A549 (cell line): ENCODE measurements around the gene HSP90B1. TPM values are rescaled to one million over a fixed set of nuclear protein-coding genes. Genes with fewer than 3 reads are reported as not detected.

Experiments used
- ATAC-seq, 2 experiments: fragments of 200-7000 bp in 1 of 2; fragments of >200 bp in 1 of 2; cut with Nextera tagmentation in 1 of 2; cut with Tn5 transposase in 1 of 2; 3 replicates each; pipeline versions ENCODE4 v1.8.0 to v1.9.1; 2018 to 2020; ENCODE audit warnings: mild to moderate bottlenecking in 1 of 2, moderate library complexity in 1 of 2
- CTCF ChIA-PET: fragments of 300-600 bp; sonication (Branson Sonifier 250); formaldehyde crosslinking; extraction: SDS; loops from one replicate; lab custom pipeline; 2021; ENCODE audit warnings: antibody characterized with exemption, inconsistent platforms; lab: Yijun Ruan, JAX
- POLR2A ChIA-PET: fragments of 350-600 bp; formaldehyde crosslinking; extraction: SDS; loops from one replicate; lab custom pipeline; 2021; ENCODE audit warnings: antibody characterized with exemption, inconsistent platforms; lab: Yijun Ruan, JAX
- DNase-seq, 2 experiments: peaks; one replicate each; pipeline versions ENCODE4 v3.0.0 to v3.0.0-alpha.2; 2011 to 2016; ENCODE audit warnings: low read depth in 1 of 2, low spot score in 1 of 2
- FAIRE-seq: peaks from 2 replicates; lab custom pipeline; 2011; peaks lifted over from hg19 to GRCh38; lab: Jason Lieb, UNC
- H3K27ac ChIP-seq, 2 experiments: fragments of >200 bp; sonication (Bioruptor Twin); formaldehyde crosslinking; 3 replicates each; pipeline ENCODE4 v1.5.1; 2016 to 2017
- H3K4me1 ChIP-seq: fragments of >200 bp; sonication (Bioruptor Twin); formaldehyde crosslinking; 3 replicates; pipeline ENCODE4 v1.6.1; 2016
- H3K4me2 ChIP-seq: fragments of >200 bp; sonication (Bioruptor Twin); formaldehyde crosslinking; 3 replicates; pipeline ENCODE4 v1.6.1; 2016
- H3K4me3 ChIP-seq: fragments of >200 bp; sonication (Bioruptor Twin); formaldehyde crosslinking; 3 replicates; pipeline ENCODE4 v1.5.1; 2016
- H3K9me3 ChIP-seq: fragments of >200 bp; sonication (Bioruptor Twin); formaldehyde crosslinking; 3 replicates; pipeline ENCODE4 v1.6.1; 2016
- CBX2 ChIP-seq: fragments of 200-600 bp; sonication (generic); IDR thresholded peaks from 2 replicates; pipeline ENCODE4 v1.6.1; 2016; ENCODE audit warnings: low read depth, mild to moderate bottlenecking, borderline replicate concordance
- CBX8 ChIP-seq: fragments of 200-600 bp; sonication (generic); IDR thresholded peaks from 2 replicates; pipeline ENCODE4 v1.6.1; 2016
- EHF ChIP-seq: fragments of 250-450 bp; sonication (Bioruptor Pico); IDR thresholded peaks from 2 replicates; pipeline ENCODE4 v1.5.0; 2020; ENCODE audit warnings: mild to moderate bottlenecking
- ESRRA ChIP-seq: fragments of 150-350 bp; IDR thresholded peaks from 2 replicates; pipeline ENCODE4 v1.6.1; 2014; ENCODE audit warnings: mild to moderate bottlenecking, low read length, borderline replicate concordance
- FOSL2 ChIP-seq, 2 experiments: fragments of 450-650 bp in 1 of 2; fragments of >200 bp in 1 of 2; sonication (Bioruptor Twin) in 1 of 2; formaldehyde crosslinking; IDR thresholded peaks; 2 replicates each; pipeline versions ENCODE4 v1.5.0 to v1.6.1; 2016 to 2020; ENCODE audit warnings: mild to moderate bottlenecking in 1 of 2, moderate library complexity in 1 of 2
- HOXB13 ChIP-seq: fragments of 250-450 bp; sonication (Bioruptor Pico); IDR thresholded peaks from 2 replicates; pipeline ENCODE4 v1.5.0; 2020; ENCODE audit warnings: low read depth, mild to moderate bottlenecking, moderate library complexity
- JUNB ChIP-seq: fragments of >200 bp; sonication (Bioruptor Twin); formaldehyde crosslinking; IDR thresholded peaks from 2 replicates; pipeline ENCODE4 v1.6.1; 2016
- KDM1A ChIP-seq: fragments of 200-600 bp; sonication (generic); IDR thresholded peaks from 2 replicates; pipeline ENCODE4 v1.6.1; 2016; ENCODE audit warnings: low read depth, mild to moderate bottlenecking
- KDM5A ChIP-seq: fragments of 200-600 bp; sonication (generic); IDR thresholded peaks from 2 replicates; pipeline ENCODE4 v1.6.1; 2016; ENCODE audit warnings: antibody characterized with exemption, mild to moderate bottlenecking
- MAFK ChIP-seq: fragments of 450-650 bp; IDR thresholded peaks from 2 replicates; pipeline ENCODE4 v1.6.1; 2014; ENCODE audit not compliant: partially characterized antibody
- MAZ ChIP-seq: fragments of 150-350 bp; IDR thresholded peaks from 2 replicates; pipeline ENCODE4 v1.6.1; 2014; ENCODE audit warnings: antibody characterized with exemption, low read depth, low read length, borderline replicate concordance
- RFX5 ChIP-seq: fragments of 450-650 bp; IDR thresholded peaks from 2 replicates; pipeline ENCODE4 v1.7.1; 2014; ENCODE audit warnings: antibody characterized with exemption, mild to moderate bottlenecking, moderate library complexity
- TFCP2L1 ChIP-seq: fragments of 250-450 bp; sonication (Bioruptor Pico); IDR thresholded peaks from 2 replicates; pipeline ENCODE4 v1.5.0; 2021; ENCODE audit warnings: mild to moderate bottlenecking
- TP53 ChIP-seq: fragments of 250-450 bp; sonication (Bioruptor Pico); IDR thresholded peaks from 2 replicates; pipeline ENCODE4 v1.5.0; 2021; ENCODE audit warnings: mild to moderate bottlenecking, moderate library complexity
- ZC3H11A ChIP-seq: fragments of 450-650 bp; IDR thresholded peaks from 2 replicates; pipeline ENCODE4 v1.6.1; 2014; ENCODE audit warnings: antibody characterized with exemption, mild to moderate bottlenecking
- ZSCAN20 ChIP-seq: fragments of 250-450 bp; sonication (Bioruptor Pico); IDR thresholded peaks from 2 replicates; pipeline ENCODE4 v1.8.0; 2022; ENCODE audit warnings: mild to moderate bottlenecking, moderate library complexity
- WGBS: methylation state at CpG from one replicate; pipeline ENCODE4 v1.1.6; 2017; ENCODE audit errors: missing lambda C conversion rate; 5-methylcytosine and 5-hydroxymethylcytosine counted together
- polyA plus RNA-seq, 4 experiments: library from polyadenylated mRNA; depleted of rRNA in 3 of 4; stranded (reverse); fragments of >200 nt; fragmentation: RNase III in 1 of 4; extraction: RNeasy Plus Mini Kit Qiagen cat#74134 plus additional on column Dnase treatment in 1 of 4; gene quantifications; 2 replicates in 3 of 4; 3 replicates in 1 of 4; pipeline ENCODE4 v1.2.3, GENCODE V29; 2011 to 2017
- TF ChIP-seq, protein P1 (sequence below): fragments of 250-450 bp; sonication (Bioruptor Pico); IDR thresholded peaks from 2 replicates; pipeline ENCODE4 v1.5.0; 2021; ENCODE audit warnings: mild to moderate bottlenecking, moderate library complexity, borderline replicate concordance
- TF ChIP-seq, protein P2 (sequence below): fragments of >200 bp; sonication (Bioruptor Twin); formaldehyde crosslinking; IDR thresholded peaks from 3 replicates; pipeline ENCODE4 v1.5.1; 2016
- TF ChIP-seq, protein P3 (sequence below): IDR thresholded peaks from 2 replicates; pipeline ENCODE4 v1.6.1; 2012; ENCODE audit warnings: low read depth, borderline replicate concordance
- TF ChIP-seq, protein P4 (sequence below): fragments of >200 bp; sonication (Bioruptor Twin); formaldehyde crosslinking; IDR thresholded peaks from 2 replicates; pipeline ENCODE4 v1.6.1; 2016
- TF ChIP-seq, protein P5 (sequence below): fragments of 450-650 bp; IDR thresholded peaks from 2 replicates; pipeline ENCODE4 v1.6.1; 2014; ENCODE audit warnings: antibody characterized with exemption

HSP90B1 gene
- polyA plus RNA-seq, 2 of the 4 experiments (the other 2 are of a cell fraction), result 624 to 915 TPM

DNA sequence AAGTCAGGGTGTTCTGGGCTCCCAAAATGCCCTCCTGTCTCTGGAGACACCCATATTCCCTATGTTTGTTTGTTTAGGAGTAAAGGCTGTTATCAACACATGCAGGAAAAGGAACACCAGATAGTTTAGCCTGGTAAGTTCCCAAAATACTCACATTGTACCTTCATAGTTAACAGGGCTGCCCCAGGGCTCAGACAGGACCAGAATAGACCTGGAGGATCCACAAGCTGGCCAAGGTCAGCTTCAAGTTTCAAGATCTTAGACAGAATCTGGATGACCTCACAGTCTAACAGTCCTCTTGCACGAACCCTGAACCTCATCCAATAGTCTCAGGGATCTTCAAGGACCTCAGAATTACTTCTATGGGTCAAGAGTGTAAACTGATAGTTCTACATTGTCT is 18.1 kb upstream of the HSP90B1 start:
- POLR2A ChIA-PET, result no interaction called here
- Histone ChIP-seq H3K4me2 (no peak overlapping the region), H3K4me1 (no peaks in the 10 kb centered on the region), H3K4me3 (no peak overlapping the region), H3K9me3 (peaks cover 1% of the 10 kb centered on the region; the same call in 2 of the 3 replicates), H3K27ac (no peak overlapping the region)
- no peak for FAIRE-seq
- TF ChIP-seq CBX2, result no peak
- TF ChIP-seq, protein P1, sequence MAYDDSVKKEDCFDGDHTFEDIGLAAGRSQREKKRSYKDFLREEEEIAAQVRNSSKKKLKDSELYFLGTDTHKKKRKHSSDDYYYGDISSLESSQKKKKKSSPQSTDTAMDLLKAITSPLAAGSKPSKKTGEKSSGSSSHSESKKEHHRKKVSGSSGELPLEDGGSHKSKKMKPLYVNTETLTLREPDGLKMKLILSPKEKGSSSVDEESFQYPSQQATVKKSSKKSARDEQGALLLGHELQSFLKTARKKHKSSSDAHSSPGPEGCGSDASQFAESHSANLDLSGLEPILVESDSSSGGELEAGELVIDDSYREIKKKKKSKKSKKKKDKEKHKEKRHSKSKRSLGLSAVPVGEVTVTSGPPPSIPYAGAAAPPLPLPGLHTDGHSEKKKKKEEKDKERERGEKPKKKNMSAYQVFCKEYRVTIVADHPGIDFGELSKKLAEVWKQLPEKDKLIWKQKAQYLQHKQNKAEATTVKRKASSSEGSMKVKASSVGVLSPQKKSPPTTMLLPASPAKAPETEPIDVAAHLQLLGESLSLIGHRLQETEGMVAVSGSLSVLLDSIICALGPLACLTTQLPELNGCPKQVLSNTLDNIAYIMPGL, result no peak
- TF ChIP-seq TFCP2L1 (CRISPR knock-in tag), result no peak
- no peak for TF ChIP-seq FOSL2 (IDR thresholded peaks at IDR 0.05)
- TF ChIP-seq FOSL2 (CRISPR knock-in tag; IDR thresholded peaks at IDR 0.05), result no peak
- TF ChIP-seq, protein P2, sequence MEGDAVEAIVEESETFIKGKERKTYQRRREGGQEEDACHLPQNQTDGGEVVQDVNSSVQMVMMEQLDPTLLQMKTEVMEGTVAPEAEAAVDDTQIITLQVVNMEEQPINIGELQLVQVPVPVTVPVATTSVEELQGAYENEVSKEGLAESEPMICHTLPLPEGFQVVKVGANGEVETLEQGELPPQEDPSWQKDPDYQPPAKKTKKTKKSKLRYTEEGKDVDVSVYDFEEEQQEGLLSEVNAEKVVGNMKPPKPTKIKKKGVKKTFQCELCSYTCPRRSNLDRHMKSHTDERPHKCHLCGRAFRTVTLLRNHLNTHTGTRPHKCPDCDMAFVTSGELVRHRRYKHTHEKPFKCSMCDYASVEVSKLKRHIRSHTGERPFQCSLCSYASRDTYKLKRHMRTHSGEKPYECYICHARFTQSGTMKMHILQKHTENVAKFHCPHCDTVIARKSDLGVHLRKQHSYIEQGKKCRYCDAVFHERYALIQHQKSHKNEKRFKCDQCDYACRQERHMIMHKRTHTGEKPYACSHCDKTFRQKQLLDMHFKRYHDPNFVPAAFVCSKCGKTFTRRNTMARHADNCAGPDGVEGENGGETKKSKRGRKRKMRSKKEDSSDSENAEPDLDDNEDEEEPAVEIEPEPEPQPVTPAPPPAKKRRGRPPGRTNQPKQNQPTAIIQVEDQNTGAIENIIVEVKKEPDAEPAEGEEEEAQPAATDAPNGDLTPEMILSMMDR, result no peak
- TF ChIP-seq ZC3H11A, result no peak
- no peak for TF ChIP-seq KDM1A
- no peak for TF ChIP-seq HOXB13
- TF ChIP-seq ZSCAN20 (CRISPR knock-in tag), result no peak
- TF ChIP-seq, protein P3, sequence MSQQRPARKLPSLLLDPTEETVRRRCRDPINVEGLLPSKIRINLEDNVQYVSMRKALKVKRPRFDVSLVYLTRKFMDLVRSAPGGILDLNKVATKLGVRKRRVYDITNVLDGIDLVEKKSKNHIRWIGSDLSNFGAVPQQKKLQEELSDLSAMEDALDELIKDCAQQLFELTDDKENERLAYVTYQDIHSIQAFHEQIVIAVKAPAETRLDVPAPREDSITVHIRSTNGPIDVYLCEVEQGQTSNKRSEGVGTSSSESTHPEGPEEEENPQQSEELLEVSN, result no peak
- no peak for TF ChIP-seq RFX5
- TF ChIP-seq MAFK, result no peak
- no peak for TF ChIP-seq EHF (CRISPR knock-in tag)
- TF ChIP-seq, protein P4, sequence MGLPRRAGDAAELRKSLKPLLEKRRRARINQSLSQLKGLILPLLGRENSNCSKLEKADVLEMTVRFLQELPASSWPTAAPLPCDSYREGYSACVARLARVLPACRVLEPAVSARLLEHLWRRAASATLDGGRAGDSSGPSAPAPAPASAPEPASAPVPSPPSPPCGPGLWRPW, result no peak
- no peak for TF ChIP-seq MAZ
- ATAC-seq, result no peak
- 24% methylated on average over 1 of the region's 1 CpG for WGBS
- CTCF ChIA-PET, result interaction anchor here (1.3 kb wide), 1 partner anchor 34 kb away, joined by 4 read pairs; no protein-coding TSS in a partner anchor
- no peak for DNase-seq

DNA sequence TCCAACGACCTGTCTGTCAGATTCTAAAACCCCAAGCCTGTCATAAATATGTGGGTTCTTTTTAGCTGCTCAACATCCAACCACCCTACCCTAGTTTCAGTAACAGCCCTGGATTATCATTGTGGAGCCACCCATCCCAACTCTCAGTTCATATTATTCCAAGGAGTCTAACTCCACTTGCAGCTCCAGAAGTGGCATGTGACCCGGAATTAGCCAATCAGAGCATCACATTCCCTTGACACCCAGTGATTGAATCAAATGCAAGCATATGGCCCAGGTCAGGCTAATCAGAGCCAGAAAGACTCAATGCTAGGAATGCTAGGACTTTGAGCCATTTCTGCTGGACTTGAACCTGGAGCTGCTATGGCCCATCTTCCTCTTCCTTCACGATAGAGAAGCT is 17.1 kb upstream of the HSP90B1 start:
- H3K9me3 ChIP-seq, result peaks cover 8% of the 10 kb centered on the region
- 34% methylated on average over 3 of the region's 3 CpGs for WGBS
- ATAC-seq (no peak), FAIRE-seq (no peak), DNase-seq (no peak)
- ChIA-PET POLR2A (no interaction called here), CTCF (interaction anchor here (1.1 to 1.3 kb wide), 2 partner anchors 35 to 131 kb away, joined by 3 to 4 read pairs; no protein-coding TSS in a partner anchor)
- TF ChIP-seq, protein P5, sequence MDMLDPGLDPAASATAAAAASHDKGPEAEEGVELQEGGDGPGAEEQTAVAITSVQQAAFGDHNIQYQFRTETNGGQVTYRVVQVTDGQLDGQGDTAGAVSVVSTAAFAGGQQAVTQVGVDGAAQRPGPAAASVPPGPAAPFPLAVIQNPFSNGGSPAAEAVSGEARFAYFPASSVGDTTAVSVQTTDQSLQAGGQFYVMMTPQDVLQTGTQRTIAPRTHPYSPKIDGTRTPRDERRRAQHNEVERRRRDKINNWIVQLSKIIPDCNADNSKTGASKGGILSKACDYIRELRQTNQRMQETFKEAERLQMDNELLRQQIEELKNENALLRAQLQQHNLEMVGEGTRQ, result 0 out of 2 replicates have a peak, but pooled peaks have one; percentile 20
- TF ChIP-seq RFX5, result no peak
- TF ChIP-seq MAZ, result no peak
- no peak overlapping the region for H3K27ac ChIP-seq
- H3K4me1 ChIP-seq, result no peaks in the 10 kb centered on the region
- H3K4me2 ChIP-seq, result no peak overlapping the region
- H3K4me3 ChIP-seq, result no peak overlapping the region

DNA sequence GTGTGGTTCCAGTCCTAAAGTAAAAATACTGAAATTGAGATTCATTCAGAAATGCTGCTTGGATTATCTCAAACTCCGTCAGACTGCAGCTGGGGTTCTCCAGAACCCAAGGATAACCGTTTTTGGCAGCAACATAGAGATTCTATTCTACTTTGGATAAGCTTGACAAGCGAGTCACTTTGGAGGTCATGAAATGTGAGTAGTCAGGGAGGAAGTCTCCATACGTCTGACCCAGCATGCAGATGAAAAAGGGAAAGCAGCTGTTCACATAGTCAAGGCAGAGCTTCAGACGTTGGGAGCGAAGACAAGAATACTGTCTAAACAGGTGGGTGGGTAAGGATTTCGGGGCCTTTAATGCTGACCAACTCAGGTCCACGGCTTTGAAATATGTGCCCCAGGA is 14.9 kb upstream of the HSP90B1 start:
- ChIA-PET POLR2A (no interaction called here), CTCF (interaction anchor here (1.2 kb wide), 1 partner anchor 9 kb away, joined by 3 read pairs; no protein-coding TSS in a partner anchor)
- no peaks in the 10 kb centered on the region for H3K4me1 ChIP-seq
- WGBS, result 61% methylated on average over 8 of the region's 8 CpGs
- no peak for ATAC-seq
- no peak overlapping the region for H3K27ac ChIP-seq
- TF ChIP-seq HOXB13 (no peak), CBX8 (no peak), JUNB (no peak), ESRRA (no peak), KDM5A (no peak), TP53 (CRISPR knock-in tag) (no peak)
- FAIRE-seq, result no peak
- peaks cover 8% of the 10 kb centered on the region for H3K9me3 ChIP-seq
- DNase-seq, result no peak
- H3K4me3 ChIP-seq, result no peak overlapping the region
- H3K4me2 ChIP-seq, result no peak overlapping the region
